DMS153 treated with DMSO at 0.1 percent for 48 hours (cell line): ENCODE measurements around the gene OSBPL7.

Experiments used
- DNase-seq: peaks from one replicate; lab custom pipeline; 2025; ENCODE audit not compliant: unreplicated experiment; lab: John Stamatoyannopoulos, UW

The OSBPL7 gene

DNA sequence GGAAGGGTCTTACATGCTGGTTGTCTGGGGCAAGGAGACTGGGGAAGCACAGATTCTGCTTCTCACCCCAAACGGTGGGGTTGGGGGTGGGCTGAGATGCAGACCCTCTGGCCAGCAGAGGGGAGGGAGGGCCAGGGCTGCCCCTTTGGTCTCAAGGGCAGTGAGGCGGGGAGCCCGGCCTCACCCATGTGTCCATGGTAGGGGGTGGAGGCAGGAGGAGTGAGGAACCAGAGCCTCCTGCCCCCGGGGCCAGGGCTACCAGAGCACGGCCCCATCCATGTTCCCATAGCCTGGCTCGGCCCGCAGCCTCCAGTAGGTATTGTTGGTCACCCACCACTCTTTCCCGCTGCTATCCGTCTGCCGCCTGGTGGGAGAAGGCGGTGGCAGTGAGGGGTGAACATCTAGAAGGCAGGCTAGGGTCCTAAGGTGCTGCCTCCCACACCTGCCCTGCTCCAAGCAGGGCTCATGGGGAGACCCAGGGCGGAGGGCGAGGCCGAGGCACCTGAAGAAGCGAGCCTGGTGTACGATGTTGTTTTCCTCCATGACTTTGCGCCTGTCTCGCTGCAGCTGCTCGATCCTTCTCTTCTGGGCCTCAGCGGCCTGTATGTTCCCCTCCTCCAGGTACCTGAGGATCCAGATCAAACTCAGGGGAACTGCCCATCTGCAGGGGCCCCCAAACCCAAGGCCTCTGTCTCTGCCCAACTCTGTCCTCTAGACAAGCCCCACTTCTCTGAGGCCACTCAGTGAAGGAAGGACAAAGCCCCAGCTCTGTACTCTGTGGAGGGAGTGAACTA is 13.4 kb downstream of the OSBPL7 start:
- no peak for DNase-seq

DNA sequence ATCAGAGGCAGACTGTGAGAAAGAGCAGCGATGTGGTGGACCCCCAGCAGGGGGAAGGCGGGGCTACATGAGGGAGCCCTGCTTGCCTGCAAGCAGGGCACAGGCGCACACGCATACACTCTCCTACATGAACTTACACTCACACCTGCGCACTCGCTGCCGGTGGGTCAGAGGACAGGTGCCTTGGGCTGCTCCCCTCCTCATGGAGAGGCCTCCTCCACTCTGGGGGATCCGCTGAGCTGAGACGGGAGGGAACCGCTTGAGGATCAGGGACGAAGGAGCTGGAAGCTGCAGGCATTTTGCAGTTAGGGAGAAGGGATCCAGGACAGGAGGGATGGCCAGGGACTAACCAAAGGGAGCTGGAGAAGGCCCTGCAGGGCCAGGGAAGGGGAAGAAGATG is 14.2 kb downstream of the OSBPL7 start:
- no peak for DNase-seq

DNA sequence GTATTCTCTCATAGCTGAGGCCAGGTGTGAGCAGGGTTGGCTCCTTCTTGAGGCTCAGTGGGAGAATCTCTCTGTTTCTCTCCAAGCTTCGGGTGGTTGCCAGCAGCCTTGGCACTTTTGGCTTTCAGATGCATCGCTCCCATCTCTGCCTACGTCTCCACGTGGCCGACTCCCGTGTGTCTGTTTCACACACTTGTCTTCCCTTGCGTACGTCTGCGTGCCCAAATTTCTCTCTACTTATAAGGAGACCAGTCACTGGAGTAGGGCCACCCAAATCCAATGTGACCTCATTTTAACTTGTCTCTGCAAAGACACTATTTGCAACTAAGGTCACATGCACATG is 14.7 kb downstream of the OSBPL7 start:
- no peak for DNase-seq

DNA sequence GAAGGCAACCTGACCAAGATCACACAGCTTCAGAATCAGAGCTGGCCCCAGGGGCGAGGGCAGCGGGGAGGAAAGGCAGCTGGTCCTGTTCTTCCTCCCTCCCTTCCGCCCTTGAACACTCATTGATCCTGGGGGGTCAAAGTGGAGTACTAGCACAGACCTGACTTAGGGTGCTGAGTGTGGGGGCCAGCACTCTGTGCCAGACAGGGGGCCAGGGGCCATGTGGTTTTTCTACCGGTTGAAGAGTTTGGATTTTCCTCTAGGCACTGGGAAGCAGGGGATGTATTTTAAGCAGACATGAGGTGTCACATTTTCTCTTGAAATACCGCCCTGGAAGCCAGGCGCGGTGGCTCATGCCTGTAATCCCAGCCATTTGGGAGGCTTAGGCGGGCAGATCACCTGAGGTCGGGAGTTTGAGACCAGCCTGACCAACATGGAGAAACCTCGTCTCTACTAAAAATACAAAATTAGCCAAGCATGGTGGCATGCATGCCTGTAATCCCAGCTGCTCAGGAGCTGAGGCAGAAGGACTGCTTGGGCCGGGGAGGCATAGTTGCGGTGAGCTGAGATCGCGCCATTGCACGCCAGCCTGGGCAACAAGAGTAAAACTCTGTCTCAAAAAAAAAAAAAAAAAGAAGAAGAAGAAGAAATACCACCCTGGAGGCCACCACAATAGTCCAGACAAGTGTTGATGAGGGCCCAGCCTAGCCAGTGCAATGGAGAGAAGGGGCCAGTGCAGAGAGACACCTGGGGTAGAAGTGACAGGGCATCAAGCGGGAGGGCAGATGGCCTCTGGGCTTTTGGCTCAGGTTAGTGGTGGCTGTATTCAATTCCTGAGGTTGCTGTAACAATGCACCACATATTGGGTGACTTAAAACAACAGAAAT is 15.3 kb downstream of the OSBPL7 start:
- no peak for DNase-seq

DNA sequence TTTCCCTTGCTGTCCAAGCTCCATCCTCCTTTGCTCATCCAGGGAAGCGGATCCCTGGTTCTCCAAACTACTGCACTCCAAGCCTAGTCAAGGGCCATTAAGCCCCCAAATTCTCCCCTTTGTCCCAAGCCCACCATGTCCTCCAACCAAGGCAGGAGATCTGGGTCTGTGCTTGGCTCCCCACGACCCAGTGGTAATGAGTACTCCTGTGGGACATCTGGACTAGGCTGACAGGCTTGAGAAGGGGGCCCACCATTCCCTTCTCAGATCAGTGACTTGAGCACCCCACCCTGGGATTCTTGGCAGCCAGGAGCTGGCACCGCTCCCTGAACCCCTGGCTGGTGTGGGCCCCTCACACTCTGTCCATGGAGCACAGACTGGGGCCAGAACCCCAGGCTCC is 17.1 kb downstream of the OSBPL7 start:
- no peak for DNase-seq

DNA sequence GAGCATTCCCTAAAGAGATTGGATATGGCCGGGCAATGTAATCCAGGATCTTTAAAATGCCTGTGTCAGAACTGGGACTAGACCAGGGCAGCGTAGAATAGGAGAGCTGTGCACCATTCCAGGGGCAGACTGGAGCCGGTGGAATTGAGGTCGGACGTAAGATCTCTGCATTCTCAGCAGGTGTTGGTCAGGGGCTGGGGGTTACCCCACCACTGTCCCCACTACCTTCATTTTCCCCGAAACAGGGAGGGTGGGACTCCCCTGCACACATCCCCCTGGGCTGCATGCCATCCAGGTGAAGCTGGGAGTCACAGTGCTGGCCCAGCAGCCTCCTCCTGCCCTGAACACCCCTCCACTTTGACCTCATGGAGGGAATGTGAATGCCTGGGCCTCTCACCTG is 17.8 kb downstream of the OSBPL7 start:
- no peak for DNase-seq

DNA sequence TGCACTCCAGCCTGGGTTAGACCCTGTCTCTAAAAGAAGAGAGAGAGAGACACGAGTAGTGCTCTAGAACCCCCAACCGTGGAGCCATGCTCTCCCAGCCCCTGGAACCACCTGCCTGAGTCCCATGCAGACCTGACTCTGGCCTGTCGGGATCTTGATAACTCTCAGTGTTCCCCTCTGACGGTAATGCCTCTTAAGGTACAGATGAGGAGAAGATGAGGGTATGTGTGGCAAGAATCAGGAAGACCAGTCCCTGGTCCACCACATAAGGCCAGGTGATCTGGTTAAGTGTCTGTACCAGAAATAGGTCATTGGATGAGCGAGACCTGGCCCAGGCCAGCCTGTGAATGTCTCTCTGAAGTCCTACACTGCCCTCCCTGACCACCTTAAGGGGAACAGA is 18.4 kb downstream of the OSBPL7 start:
- no peak for DNase-seq

DNA sequence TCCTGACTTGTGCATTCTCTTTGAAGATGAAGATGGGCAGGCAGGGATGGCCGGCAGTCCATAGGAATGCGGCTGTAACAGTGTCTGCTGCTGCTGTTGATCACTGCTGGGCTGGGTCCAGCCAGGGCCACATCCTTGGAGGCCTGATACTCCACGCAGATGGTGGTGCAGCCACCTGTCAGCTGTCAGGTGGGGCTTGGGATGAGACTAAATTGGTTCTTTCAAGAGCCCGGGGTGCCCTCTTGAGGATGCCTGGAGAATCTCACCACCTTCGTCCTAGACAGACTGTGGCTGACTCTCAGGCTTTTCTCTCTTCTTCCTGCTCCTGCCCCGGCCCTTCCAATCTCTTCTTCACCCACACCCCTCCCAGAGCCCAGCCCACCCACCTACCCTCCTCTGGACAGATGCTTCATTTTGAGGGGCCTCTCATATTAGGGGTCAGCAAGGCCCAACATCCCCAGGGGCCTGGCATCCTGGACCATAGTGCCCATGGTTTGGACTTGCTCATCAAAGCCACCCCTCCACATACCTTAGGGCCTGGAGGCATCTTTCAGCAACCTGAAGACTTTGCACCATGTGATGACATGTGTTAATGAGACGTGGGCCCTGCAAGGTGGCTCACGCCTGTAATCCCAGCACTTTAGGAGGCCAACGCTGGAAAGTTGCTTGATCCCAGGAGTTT is 19.1 kb downstream of the OSBPL7 start:
- peak; percentile 66 for DNase-seq

DNA sequence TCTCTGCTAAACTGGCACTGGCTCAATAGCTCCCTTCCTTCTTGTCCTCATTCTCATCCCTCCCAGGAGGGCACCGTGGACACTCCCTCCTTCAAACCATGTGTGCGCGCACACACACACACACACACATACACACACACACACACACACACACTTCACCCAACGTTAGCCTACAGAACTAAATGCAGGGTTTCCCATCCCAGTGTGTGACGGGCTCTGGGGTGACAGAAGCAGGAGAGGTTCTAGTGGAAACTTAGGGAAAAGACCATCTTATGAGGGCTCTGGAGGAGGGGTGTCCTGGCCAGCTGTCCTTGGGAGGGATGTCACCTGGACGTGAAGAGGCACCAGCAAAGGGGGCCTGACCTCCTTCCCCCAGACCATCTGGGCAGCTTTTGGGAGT is 19.7 kb downstream of the OSBPL7 start:
- no peak for DNase-seq

DNA sequence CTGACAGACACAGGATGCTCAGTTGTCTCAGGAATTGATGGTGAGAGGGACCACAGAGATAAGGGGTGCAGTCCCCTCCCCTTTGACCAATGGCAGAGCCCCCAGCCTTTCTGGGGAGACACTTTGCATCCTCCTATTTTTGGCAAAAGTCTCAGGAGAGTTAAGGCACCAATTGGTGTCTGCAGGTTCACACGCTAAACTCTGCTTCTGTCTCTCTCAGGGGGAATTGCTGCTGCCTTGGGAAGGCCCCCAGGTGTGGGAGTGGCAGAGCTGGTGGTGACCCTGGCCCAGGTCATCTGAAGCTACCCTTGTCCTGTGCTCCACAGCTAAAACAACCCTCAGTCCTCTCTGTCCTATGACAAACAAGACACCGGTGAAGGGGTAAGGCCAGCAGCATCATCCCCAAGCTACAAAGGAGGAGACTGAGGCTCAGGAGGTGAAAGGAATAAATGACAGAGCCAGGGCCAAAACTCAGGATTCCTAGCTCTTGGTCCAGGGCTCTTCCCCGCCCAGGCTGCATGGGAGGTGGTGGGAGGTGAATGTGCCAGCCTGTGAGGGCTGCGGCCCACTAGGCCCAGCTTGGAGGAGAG is 20.3 kb downstream of the OSBPL7 start:
- DNase-seq: no peak

DNA sequence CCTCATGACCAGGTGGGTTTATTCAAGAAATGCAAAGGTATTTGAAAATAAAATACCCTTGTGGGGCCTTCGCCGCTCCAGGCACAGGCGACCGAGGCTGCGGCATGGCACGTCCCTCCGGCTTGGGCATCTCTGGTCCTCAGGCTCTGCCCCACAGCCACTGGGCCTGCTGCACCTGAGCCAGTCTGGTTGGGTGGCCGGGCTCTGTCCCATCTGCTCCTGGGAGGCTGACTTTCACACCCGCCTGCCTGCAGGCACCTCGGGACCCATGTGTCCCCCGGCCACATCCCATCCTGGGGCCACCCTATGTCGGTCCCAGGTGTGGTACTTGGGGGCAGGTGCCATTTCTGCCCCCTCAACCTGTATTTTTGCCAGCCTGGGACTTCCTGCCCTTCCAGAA is 20.9 kb downstream of the OSBPL7 start:
- no peak for DNase-seq

DNA sequence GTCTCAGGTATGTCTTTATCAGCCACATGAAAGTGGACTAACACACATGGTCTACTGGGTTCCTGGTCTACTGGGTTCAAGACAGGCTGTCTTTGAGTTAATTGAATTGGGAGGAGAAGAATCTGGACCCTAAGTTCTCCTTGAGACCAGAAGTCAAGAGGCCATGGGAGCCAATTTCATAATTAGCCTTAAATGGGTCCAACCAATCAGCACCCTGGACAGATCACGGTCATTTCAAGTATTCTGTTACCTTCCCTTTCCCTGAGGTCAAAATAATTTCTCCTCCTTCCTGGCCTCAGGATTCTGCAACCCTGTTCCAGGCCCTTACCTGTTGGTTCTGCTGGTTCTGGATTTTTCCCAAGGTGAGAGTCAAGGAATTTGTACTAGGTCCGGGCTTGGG is 23.8 kb downstream of the OSBPL7 start:
- no peak for DNase-seq

DNA sequence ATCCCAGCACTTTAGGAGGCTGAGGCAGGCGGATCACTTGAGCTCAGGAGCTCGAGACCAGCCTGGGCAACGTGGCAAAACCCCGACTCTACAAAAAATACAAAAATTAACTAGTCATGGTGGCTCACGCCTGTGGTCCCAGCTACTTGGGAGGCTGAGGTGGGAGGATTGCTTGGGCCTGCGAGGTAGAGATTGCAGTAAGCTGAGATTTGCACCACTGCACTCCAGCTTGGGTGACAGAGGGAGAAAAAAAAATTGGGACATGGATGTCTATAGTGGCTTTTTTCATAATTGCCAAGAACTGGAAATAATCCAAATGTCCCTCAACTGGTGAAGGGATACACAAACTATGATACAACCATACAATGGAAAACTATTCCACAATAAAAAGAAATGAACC is 28.6 kb downstream of the OSBPL7 start:
- no peak for DNase-seq

DNA sequence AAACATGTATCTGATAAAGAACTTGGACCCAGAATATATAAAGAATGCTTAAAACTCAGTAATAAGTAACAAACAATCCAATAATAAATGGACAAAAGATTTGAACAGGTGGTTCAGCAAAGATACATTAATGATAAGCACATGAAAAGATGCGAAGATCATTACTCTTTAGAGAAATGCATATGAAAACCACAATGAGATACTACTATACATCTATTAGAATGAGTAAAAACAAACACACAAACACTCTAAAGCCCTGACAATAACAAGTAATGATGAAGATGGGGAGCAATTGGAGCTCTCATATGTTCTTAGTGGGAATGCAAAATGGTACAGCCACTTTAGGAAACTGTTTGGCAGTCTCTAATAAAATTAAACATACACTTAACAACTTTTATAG is 29.1 kb downstream of the OSBPL7 start:
- DNase-seq: no peak

DNA sequence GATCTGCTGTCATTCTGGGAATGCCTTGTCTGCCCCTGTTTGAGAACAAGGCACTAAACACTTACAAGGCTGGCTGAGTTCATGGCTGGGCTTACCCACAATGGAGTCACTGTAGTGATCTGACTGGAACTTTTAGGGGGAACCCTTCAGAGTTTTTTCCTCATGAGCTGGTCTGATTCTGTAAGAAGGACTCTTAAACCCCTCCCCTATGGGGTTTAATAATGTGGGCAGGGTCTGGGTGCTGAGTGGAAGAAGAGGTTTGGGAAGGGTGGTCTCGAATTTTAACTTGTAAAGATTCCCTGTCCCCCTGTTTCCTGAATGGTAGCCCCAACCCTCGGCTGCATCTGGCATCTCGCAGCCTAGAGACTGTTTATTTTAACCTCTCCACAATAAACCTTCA is 30.6 kb downstream of the OSBPL7 start:
- DNase-seq: no peak

DNA sequence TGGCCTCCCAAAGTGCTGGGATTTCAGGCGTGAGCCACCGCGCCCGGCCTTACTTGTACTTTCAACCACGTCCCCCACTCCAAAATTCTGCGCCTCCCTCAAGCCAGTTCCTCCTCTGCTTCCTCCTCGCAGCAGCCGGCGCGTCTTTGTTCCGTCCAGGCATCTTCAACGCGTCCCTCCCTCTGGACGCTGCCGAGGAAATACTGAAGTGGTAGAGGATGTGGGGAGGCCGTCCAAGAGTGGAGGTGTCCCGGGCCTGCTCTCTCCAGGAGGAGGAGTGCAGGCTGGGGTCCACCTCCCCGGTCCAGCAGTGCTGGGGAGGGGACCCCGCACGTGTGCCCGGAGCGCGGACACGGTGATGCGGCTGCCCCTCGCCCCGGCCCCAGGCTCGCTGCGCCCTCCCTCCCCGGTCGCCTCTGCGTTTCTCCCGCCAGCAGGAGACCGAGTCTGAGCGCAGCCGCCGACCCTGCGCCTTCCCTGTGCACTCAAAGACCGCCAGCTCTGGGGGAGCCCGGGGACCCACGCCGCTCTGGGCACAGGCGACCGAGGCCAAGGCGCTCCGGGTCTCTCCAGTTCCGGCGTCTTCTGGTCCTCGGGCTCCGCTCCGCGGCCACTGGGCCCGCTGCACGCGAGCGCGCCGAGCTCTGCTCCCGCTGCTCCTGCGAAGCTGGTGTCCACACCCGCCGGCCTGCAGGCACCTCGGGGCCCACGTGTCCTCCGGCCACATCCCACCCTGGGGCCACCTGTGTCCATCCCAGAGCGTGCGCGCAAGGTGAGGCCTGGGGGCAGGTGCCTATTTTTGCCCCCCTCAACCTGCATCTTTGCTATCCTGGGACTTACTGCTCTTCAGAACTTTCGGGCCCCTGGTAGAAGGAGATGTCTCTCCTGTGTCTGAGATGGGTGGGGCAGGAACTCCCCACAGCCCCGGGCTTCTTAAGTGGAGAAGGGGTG is 31.7 kb downstream of the OSBPL7 start:
- DNase-seq: peak; percentile 58

DNA sequence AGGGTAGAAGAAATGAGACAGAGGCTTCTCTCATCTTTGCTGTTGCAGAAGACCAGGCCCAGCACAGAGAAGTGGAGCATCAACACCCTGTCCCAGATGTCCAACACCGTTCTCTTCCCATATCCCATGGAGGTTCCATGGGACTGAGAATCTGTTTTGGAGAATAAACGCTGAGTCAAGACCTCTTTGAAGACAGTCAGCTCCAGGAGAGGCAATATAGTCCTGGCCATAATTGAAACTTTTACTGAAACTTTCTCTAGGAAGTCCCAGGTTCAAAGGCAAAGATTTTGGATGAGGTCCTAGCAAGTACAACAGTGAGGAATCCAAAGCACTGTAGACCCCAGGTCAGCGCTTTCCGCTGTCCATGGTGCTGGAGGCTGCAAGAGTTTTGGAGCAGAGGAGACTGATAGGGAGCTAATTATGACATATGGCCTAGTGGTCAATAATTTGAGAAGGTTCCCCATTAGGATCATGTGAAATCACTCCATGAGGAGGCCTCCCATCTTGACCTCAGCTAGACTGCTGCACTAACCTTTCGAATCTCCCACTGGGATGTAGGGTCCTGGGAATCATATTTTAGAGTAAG is 36.0 kb downstream of the OSBPL7 start:
- DNase-seq: no peak

DNA sequence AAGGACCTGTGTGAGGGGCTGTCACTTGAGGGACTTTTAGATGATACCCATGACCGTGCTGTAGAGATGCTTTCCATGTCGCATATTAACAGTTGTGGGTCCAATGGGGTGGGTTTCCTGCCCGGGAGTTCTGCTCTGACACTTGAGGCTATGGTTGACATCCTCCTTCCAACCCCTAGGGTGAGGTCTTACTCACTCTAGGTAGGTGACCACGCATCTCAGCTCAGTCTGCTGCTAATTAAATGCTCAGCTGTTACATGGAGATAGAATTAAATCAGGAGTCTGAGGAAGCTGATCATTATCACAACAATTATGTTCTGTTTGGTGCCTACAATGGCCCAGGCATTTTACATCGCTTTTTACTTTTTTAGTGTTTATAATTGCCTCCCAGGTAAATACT is 40.2 kb downstream of the OSBPL7 start:
- DNase-seq: no peak

DNA sequence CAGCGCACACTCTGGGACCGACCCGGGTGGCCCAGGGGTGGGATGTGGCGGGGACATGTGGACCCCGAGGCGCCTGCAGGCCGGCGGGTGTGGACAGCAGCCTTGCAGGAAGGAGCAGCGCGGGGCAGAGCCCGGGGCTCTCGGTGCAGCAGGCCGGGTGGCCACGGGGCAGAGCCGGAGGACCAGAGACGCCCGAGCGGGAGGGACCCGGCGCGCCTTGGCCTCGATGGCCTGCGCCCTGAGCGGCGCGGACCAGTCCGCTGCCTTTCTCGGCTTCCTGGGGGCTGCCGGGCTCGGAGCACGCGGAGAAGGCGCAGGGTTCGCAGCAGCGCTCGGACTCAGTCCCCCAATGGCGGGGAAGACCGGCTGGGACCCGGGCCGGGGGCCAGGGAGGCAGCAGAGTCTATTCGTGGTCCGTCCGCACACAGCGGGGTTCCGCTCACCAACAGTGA is 43.4 kb downstream of the OSBPL7 start:
- DNase-seq: no peak
